HepG2 (cell line): ENCODE data around the gene SMIM36.

Experiments
- ELK4 ChIP-seq: sonication (generic); formaldehyde crosslinking; IDR thresholded peaks from 2 replicates; pipeline ENCODE4 v1.9.0; 2021; ENCODE audit warnings: missing genetic modification reagents, borderline replicate concordance
- HDAC6 ChIP-seq: fragments of 200-600 bp; sonication (generic); IDR thresholded peaks from 2 replicates; pipeline ENCODE4 v1.7.0; 2017; ENCODE audit warnings: mild to moderate bottlenecking, antibody characterized with exemption, low read length, low read depth

GRCh38 chr17:55420776-55421178 lies 90.5 kb downstream of the SMIM36 start:
- TF ChIP-seq HDAC6 = no peak
- no peak for TF ChIP-seq ELK4 (CRISPR knock-in tag)
